ENCODE measurements around the gene TBATA. TPM values are rescaled to one million over a fixed set of nuclear protein-coding genes. Genes with fewer than 3 reads are reported as not detected.

Gene TBATA
- total and polyA plus RNA-seq, 2 of the 8 experiments (the other 6 are each of a cell fraction or from before 2014, with no cell fraction given), result not detected

DNA sequence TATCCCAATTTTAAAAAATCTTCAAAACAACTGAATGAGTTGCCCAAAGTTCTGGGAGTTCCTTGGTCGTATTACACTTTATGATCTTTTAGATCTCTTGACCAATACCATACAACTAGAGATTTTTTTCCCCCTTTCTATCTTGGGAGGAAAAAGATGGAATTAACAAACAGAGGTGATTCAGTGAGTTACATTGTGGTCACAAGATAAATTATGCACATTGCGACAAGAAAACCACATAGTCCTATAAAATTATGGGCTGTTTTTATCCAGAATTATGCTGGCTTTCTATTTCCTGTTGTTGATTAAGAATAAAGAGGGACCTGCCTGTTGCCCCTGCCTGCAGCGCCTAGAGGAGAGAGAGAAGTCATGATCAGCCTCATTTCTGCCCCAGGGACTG lies 22.4 kb upstream of the TBATA start:
- H3K4me3 ChIP-seq (ENCODE audit: extremely low read depth in 1 of 4, insufficient read depth in 2 of 4, low read depth in 3 of 4, low read length in 4 of 4), result no peak overlapping the region
- no peak overlapping the region for H4K8ac ChIP-seq (ENCODE audit: extremely low read depth, insufficient read depth, low read length)
- DNase-seq (ENCODE audit: low read depth in 1 of 2, low spot score in 2 of 2) (no peak), FAIRE-seq (no peak)
- no peak overlapping the region for H3K4ac ChIP-seq (replicated peaks; ENCODE audit: insufficient read length, low read depth, low read length)
- no peak overlapping the region for H2AK5ac ChIP-seq (ENCODE audit: low read depth, low read length)
- H4K5ac ChIP-seq (ENCODE audit: insufficient read length, low read depth, low read length), result no peak overlapping the region
- no peak overlapping the region for H2BK12ac ChIP-seq (ENCODE audit: low read depth, low read length)
- H4K20me1 ChIP-seq (replicated peaks in 1 of 2; ENCODE audit: control insufficient read depth in 1 of 2, insufficient read depth in 2 of 2, low read length in 2 of 2), result no peaks in the 10 kb centered on the region
- H3K4me2 ChIP-seq (ENCODE audit: insufficient read depth in 1 of 2, low read depth in 2 of 2, low read length in 2 of 2), result no peak overlapping the region
- H3K23me2 ChIP-seq (ENCODE audit: low read depth, low read length), result no peaks in the 10 kb centered on the region; the same call in 1 of the 2 replicates
- no peak overlapping the region for H2BK15ac ChIP-seq (ENCODE audit: low read length)
- H3K36me3 ChIP-seq (ENCODE audit: control insufficient read depth in 2 of 4, insufficient read depth in 4 of 4, low read length in 3 of 4), result no peaks in the 10 kb centered on the region
- no peaks in the 10 kb centered on the region for H3K9me3 ChIP-seq (ENCODE audit: insufficient read depth in 2 of 2, low read depth in 1 of 2, low read length in 1 of 2)
- no peak overlapping the region for H2BK20ac ChIP-seq (ENCODE audit: low read length)
- H3K23ac ChIP-seq (ENCODE audit: insufficient read length), result no peak overlapping the region
- H3K9ac ChIP-seq (replicated peaks in 1 of 4; ENCODE audit: extremely low read depth in 1 of 4, low read depth in 3 of 4, low read length in 3 of 4), result no peak overlapping the region
- no peak overlapping the region for H3K18ac ChIP-seq (ENCODE audit: extremely low read depth, low read length)
- H3K79me1 ChIP-seq (ENCODE audit: low read depth, low read length), result no peaks in the 10 kb centered on the region
- no peak overlapping the region for H2BK120ac ChIP-seq (replicated peaks; ENCODE audit: low read depth, low read length)
- H3K79me2 ChIP-seq (ENCODE audit: control insufficient read depth in 1 of 2, insufficient read depth in 2 of 2, low read length in 2 of 2), result no peaks in the 10 kb centered on the region
- POLR2A ChIA-PET (ENCODE audit: partially characterized antibody), result interaction anchor here (0.6 kb wide), 1 partner anchor 81 kb away, joined by 3 read pairs; no protein-coding TSS in a partner anchor
- no peak overlapping the region for H3K56ac ChIP-seq (replicated peaks; ENCODE audit: insufficient read length, low read depth, low read length)
- no peak overlapping the region for H2AFZ ChIP-seq (ENCODE audit: low read length)
- no peak overlapping the region for H4K91ac ChIP-seq (replicated peaks; ENCODE audit: insufficient read length, low read length)
- no peak overlapping the region for H3K14ac ChIP-seq (ENCODE audit: insufficient read length)
- WGBS, 2 experiments (ENCODE audit: extremely low coverage in 1 of 2, insufficient coverage in 1 of 2, insufficient read length in 1 of 2, insufficient replicate concordance in 2 of 2, low coverage in 1 of 2, low lambda C conversion rate in 2 of 2, missing lambda C conversion rate in 1 of 2), result 77% methylated on average over 3 of the region's 3 CpGs; no CpG with 5 or more reads in 1 of the 2 experiments
- no peak overlapping the region for H2BK5ac ChIP-seq (ENCODE audit: low read depth, low read length)
- H3K4me1 ChIP-seq (replicated peaks in 1 of 4; ENCODE audit: control insufficient read depth in 3 of 4, insufficient read depth in 4 of 4, low read length in 3 of 4), result peaks cover 0 to 5% (median under 1%) of the 10 kb centered on the region in 4 experiments; a peak in 3 of 7 replicates
- CTCF ChIA-PET (ENCODE audit: partially characterized antibody), result interaction anchor here (1.2 to 1.5 kb wide), 2 partner anchors 47 to 346 kb away, joined by 3 to 4 read pairs; no protein-coding TSS in a partner anchor
- H3K27me3 ChIP-seq (replicated peaks in 1 of 4; ENCODE audit: control insufficient read depth in 3 of 4, extremely low read depth in 1 of 4, insufficient read depth in 3 of 4, low read length in 3 of 4), result no peaks in the 10 kb centered on the region; a peak in 1 of 7 replicates
- H3K27ac ChIP-seq (ENCODE audit: low read depth, low read length), result no peak overlapping the region
- TF ChIP-seq JUN (IDR thresholded peaks at IDR 0.05; ENCODE audit: low read depth, low read length) (no peak), TBP (IDR thresholded peaks at IDR 0.05; ENCODE audit: low read depth, low read length) (no peak), EZH2 (IDR thresholded peaks at IDR 0.05; ENCODE audit: low read depth, low read length, severe bottlenecking) (no peak), SP4 (IDR thresholded peaks at IDR 0.05; ENCODE audit: low read length) (no peak), YY1 (IDR thresholded peaks at IDR 0.05; ENCODE audit: low read depth, low read length) (no peak), BACH1 (IDR thresholded peaks at IDR 0.05; ENCODE audit: low read length) (no peak), EGR1 (IDR thresholded peaks at IDR 0.05; ENCODE audit: borderline replicate concordance, low read depth, low read length) (no peak), FOSL1 (IDR thresholded peaks at IDR 0.05; ENCODE audit: insufficient read depth, low read depth, low read length) (no peak), NANOG (IDR thresholded peaks at IDR 0.05; ENCODE audit: insufficient read depth, low read depth, low read length, poor library complexity, severe bottlenecking) (no peak), ZNF274 (IDR thresholded peaks at IDR 0.05; ENCODE audit: borderline replicate concordance, extremely low read depth, low read length) (no peak), SP2 (IDR thresholded peaks at IDR 0.05; ENCODE audit: low read length) (no peak)
- TF ChIP-seq, protein P1, sequence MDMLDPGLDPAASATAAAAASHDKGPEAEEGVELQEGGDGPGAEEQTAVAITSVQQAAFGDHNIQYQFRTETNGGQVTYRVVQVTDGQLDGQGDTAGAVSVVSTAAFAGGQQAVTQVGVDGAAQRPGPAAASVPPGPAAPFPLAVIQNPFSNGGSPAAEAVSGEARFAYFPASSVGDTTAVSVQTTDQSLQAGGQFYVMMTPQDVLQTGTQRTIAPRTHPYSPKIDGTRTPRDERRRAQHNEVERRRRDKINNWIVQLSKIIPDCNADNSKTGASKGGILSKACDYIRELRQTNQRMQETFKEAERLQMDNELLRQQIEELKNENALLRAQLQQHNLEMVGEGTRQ (IDR thresholded peaks at IDR 0.05; ENCODE audit: low read length), result no peak
- TF ChIP-seq, protein P2, sequence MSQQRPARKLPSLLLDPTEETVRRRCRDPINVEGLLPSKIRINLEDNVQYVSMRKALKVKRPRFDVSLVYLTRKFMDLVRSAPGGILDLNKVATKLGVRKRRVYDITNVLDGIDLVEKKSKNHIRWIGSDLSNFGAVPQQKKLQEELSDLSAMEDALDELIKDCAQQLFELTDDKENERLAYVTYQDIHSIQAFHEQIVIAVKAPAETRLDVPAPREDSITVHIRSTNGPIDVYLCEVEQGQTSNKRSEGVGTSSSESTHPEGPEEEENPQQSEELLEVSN (IDR thresholded peaks at IDR 0.05), result no peak

Data from H1 (cell line).